GM23338 (cell line): Measurements from ENCODE around the gene MOB3B.
A peak's percentile ranks its signal among the peaks of the same experiment; 100 is the strongest.

Source experiments
- CREB1 ChIP-seq: fragments of 250-450 bp; sonication (Bioruptor Pico); IDR thresholded peaks from 2 replicates; pipeline ENCODE4 v1.5.0; 2020; ENCODE audit warnings: low read depth, mild to moderate bottlenecking, moderate library complexity
- CTCF ChIP-seq, 2 experiments: fragments of 200-600 bp in 1 of 2; sonication (generic) in 1 of 2; conservative IDR thresholded peaks; 2 replicates each; pipeline versions ENCODE4 v1.5.1 to v1.6.1; 2016 to 2017; ENCODE audit warnings: antibody characterized with exemption in 2 of 2, low read depth in 2 of 2, mild to moderate bottlenecking in 2 of 2, moderate library complexity in 1 of 2
- ETS1 ChIP-seq: IDR thresholded peaks from 2 replicates; pipeline ENCODE4 v1.6.1; 2016; ENCODE audit warnings: antibody characterized with exemption
- EZH2 ChIP-seq: fragments of 200-600 bp; sonication (generic); IDR thresholded peaks from one replicate; pipeline ENCODE4 v1.8.0; 2017; ENCODE audit warnings: antibody characterized with exemption, mild to moderate bottlenecking, low read depth; ENCODE audit not compliant: unreplicated experiment
- EZH2phosphoT487 ChIP-seq: fragments of 200-600 bp; sonication (generic); IDR thresholded peaks from one replicate; pipeline ENCODE4 v1.8.1; 2018; ENCODE audit warnings: antibody characterized with exemption; ENCODE audit not compliant: unreplicated experiment
- JUNB ChIP-seq: IDR thresholded peaks from one replicate; pipeline ENCODE4 v1.6.1; 2016; ENCODE audit warnings: antibody characterized with exemption; ENCODE audit not compliant: unreplicated experiment
- NANOG ChIP-seq: IDR thresholded peaks from 2 replicates; pipeline ENCODE4 v1.6.1; 2016; ENCODE audit warnings: antibody characterized with exemption, borderline replicate concordance
- POLR2AphosphoS5 ChIP-seq: IDR thresholded peaks from 2 replicates; pipeline ENCODE4 v1.6.1; 2016; ENCODE audit warnings: antibody characterized with exemption, low read depth
- REST ChIP-seq: IDR thresholded peaks from one replicate; pipeline ENCODE4 v1.6.1; 2018; ENCODE audit warnings: antibody characterized with exemption; ENCODE audit not compliant: unreplicated experiment
- STAT1 ChIP-seq: IDR thresholded peaks from one replicate; pipeline ENCODE4 v1.6.1; 2016; ENCODE audit warnings: antibody characterized with exemption; ENCODE audit not compliant: unreplicated experiment
- ZNF331 ChIP-seq: fragments of 250-450 bp; sonication (Bioruptor Pico); IDR thresholded peaks from 2 replicates; pipeline ENCODE4 v1.5.0; 2020; ENCODE audit warnings: low read depth, mild to moderate bottlenecking, moderate library complexity

GRCh38 chr9:27572918-27573633 is 43.5 kb upstream of the MOB3B start, which contains the start of gene C9orf72:
- TF ChIP-seq CTCF (conservative IDR thresholded peaks at IDR 0.05; ENCODE audit: low read depth in 2 of 2) (no peak), JUNB (no peak), EZH2 (no peak), REST (no peak), ETS1 (no peak), STAT1 (no peak), POLR2AphosphoS5 (peak; percentile 74), EZH2phosphoT487 (no peak), ZNF331 (no peak), CREB1 (CRISPR knock-in tag) (no peak), NANOG (no peak)
